ENCODE data around the gene C9orf78.

Gene C9orf78

DNA sequence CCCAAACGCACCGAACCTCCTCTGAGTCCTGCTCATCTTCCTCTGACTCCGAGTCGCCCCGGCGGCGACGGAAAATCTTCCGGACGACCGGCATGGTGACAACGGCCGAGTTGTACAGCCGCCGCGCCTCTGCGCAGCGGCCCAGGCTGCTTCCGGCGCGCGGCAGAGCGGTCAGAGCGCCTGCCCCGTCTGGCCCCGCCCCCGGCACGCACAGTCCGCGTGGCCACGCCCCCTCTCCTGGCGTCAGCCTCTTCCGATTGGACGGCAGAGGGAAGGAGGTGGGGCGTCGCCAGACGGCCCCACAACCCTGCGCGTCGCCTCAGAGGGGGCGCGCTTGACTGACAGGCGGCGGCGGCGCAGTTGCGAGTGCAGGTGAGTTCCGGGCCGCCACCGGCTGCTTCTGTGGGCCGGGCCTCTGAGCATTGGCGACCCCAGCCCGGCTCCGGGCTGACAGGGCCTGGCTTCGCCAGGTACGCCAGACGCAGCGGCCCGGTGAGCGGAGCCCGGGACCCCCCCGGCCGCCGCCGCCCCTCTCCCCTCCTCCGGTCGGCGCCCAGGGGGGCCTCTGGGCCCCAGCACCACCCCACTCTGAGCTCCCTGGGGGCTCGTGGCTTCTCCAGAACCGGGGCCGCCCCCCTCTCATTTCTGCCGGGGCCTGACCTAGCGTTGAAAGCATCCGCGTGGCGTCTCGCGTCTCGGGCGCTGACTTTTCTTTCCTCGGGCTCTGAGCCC lies at the start of gene C9orf78, which contains the start of gene USP20:
Gene C9orf78 (minus strand): TSS at position 148 of the 732 bp plus-strand sequence. CDS start 54 bp downstream, at position 94.
Gene USP20 (plus strand): TSS at position 331 of the 732 bp plus-strand sequence. CDS start 17,098 bp downstream, outside the sequence.
- DNase-seq (ENCODE audit: low spot score): peak; percentile 99

DNA sequence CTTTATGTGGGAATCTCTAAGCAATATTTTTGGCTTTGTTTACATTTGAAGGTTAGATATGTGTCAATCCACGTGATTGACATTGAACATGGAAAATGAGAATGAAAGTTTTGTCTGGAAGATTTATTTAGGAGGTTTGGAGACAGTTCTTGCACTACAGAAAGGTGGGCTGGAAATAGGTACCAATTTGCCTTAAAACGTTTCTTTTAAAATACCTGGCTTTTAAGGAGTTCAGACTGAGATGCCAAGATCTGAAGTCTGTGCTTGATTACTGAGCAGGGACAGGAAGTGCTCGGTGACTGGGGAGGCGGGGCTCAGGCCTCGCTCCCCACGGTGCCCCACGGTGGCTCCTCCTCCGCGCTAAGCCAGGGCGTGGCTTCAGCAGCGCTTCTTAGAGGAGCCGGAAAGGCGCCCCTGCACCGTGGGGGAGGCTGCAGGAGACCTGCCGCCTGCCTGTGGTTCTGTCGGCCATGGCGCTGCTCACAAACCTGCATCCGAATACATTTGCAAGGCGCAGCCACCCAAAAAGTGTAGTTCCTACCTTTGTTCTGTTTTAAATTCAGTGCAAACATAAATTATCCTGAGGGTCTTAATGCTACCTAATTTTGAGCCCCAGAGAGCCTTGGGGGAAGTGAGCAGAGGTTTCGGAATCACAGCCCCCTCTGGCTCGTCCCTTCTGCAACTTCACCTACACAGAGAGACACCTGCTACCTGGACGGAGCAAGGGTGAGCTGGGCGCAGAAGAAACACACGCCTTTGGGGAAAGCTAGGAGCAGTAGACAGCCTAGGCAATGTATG lies 49.3 kb upstream of the C9orf78 start:
- peak; percentile 93 for DNase-seq (ENCODE audit: low spot score)

GRCh38 chr9:129881547-129882324 lies 46.7 kb upstream of the C9orf78 start:
- no peak for DNase-seq (ENCODE audit: low spot score)

GRCh38 chr9:129880654-129881546 lies 45.8 kb upstream of the C9orf78 start:
- no peak for DNase-seq (ENCODE audit: low spot score)

GRCh38 chr9:129879991-129880653 lies 45.0 kb upstream of the C9orf78 start:
- DNase-seq (ENCODE audit: low spot score): no peak

DNA sequence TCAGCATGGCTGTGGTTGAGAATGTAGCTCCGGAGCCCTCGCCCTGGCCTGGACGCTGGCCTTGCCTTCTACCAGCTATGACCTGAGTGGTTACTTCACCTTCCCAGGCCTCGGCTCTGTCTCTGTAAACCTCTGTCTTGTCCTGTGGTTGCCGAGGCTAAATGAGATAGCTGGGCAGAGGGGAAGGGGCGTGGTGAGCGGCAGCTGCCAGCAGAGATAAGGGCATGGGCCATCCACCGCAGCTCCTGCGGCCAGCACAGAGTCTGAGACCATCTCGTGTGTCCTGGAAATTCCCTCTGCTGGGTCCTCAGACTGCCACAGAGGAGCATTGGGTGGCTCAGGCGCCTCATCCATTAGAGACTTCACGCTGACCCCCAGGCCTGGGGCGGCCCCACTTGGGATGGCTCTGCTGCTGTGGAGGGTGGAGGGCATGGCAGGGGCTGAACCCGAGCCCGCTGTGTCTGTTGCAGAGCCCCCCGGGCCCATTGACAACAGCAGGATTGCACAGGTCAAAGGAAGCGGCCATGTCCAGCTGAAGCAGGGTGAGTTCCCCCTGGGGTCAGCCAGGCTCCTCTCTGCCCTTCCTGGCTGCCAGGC lies 44.1 kb upstream of the C9orf78 start:
- DNase-seq (ENCODE audit: low spot score): no peak

DNA sequence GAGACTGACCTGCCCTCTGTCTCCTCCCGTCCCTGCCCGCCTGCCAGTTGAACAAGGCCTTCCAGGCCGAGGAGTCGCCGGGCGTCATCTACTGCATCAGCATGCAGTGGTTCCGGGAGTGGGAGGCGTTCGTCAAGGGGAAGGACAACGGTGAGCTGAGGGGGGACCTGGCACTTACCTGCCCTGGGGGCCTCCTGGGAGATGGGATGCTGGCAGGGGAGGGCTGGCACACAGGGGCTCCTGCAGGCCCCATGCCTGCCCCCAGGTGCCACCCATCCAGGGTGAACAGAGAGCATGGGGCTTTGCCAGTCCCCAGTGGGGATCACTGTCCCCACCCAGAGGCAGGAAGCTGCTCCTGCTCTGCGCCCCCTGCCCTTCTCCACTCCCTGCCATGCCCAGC lies 43.2 kb upstream of the C9orf78 start:
- no peak for DNase-seq (ENCODE audit: low spot score)

GRCh38 chr9:129876815-129877214 lies 41.7 kb upstream of the C9orf78 start:
- no peak for DNase-seq (ENCODE audit: low spot score)

DNA sequence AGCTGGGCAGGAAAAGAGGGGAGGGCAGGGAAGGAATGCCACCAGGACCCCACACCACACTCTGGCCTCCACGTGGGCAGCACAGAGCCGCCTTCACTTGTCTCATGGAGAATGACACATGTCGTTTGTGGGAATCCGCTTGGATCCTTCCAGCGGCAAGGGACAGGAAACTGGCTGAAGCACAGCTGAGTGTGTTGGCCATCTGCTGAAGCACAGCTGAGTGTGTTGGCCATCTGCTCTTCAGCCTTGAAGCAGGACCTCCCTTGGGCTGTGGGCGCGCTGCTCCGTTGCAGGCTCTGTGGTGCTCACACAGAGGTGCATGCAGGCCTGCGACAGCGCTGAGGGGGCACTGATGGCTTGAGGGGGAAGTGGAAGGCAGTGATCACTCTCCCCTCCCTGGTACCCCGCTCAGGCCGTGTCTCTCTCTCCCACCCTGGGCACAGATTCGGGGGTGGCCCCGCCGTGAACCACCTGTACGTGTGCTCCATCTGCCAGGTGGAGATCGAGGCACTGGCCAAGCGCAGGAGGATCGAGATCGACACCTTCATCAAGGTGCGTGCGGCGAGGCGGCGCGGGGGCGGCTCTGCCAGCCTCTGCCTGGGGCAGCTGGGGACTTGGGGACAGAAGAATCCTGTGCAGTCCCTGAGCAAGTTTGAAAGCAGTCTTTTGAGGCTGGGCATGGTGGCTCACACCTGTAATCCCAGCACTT lies 40.8 kb upstream of the C9orf78 start:
- no peak for DNase-seq (ENCODE audit: low spot score)

- no peak for DNase-seq (ENCODE audit: low spot score)
These were observed 40.1 kb upstream of the C9orf78 start for GRCh38 chr9:129875181-129875611.

GRCh38 chr9:129874261-129875101 lies 39.4 kb upstream of the C9orf78 start:
- DNase-seq (ENCODE audit: low spot score): no peak

DNA sequence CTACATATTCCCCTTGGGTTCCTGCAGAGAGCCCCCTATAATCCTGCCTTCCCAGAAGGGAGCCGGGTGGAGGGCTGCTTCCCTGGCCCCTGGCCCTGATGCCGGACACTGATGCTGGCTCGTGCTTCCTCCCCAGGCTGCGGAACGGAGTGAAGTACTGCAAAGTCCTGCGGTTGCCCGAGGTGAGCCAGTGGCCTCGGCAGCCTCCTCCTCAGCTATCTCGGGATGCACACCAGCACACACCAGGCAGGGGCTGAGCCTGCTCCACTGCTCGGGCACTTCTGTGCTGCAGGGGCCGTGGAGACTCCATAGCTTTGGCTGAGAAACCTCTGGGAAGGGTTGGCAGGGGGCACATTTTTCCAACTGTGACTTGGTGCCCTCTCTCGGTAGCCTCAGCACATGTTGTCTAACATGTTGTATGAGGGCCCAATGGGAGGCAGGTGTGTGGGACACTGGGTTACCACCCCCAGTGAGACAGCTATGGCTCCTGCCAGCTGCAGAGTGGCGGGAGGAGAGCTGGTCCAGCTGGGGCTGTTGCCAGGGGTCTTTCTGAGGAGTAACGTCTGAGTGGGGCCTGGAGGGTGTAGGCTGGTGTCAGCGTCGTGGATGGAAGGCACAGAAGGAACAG lies 38.6 kb upstream of the C9orf78 start:
- DNase-seq (ENCODE audit: low spot score): no peak

- DNase-seq (ENCODE audit: low spot score): no peak
These were observed 36.0 kb upstream of the C9orf78 start for GRCh38 chr9:129871046-129871445.

- DNase-seq (ENCODE audit: low spot score): no peak
These were observed 34.8 kb upstream of the C9orf78 start for GRCh38 chr9:129869585-129870501.

DNA sequence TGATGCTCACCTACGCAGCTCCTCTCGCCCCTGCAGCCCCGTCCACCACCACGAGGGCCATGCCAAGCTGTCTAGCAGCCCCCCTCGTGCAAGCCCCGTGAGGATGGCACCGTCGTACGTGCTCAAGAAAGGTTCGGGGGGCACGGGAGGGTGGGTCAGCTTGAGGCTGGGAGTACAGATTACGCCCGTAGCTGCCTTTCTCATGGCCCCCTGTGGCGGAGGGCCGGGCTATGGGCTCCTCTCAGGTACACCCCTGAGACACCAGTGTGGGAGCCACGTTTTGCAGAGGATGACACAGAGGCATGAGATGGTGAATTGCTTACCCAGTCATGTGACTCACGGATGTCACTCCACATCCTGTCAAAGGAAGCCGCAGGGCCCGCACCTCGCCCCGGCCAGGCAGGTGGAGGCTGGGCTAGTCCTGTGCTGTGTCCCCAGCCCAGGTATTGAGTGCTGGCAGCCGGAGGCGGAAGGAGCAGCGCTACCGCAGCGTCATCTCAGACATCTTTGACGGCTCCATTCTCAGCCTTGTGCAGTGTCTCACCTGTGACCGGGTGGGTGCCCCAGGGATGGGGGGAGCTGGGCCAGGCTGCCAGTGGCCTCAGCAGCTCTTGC lies 33.9 kb upstream of the C9orf78 start:
- DNase-seq (ENCODE audit: low spot score): no peak

- no peak for DNase-seq (ENCODE audit: low spot score)
These were observed 33.2 kb upstream of the C9orf78 start for GRCh38 chr9:129868023-129868871.
